NCI-H1694 treated with DMSO at 0.1 percent for 48 hours (cell line): ENCODE data around the gene KCNA3.

Experiments used
- DNase-seq: peaks from one replicate; lab custom pipeline; 2025; lab: John Stamatoyannopoulos, UW

KCNA3 gene

DNA sequence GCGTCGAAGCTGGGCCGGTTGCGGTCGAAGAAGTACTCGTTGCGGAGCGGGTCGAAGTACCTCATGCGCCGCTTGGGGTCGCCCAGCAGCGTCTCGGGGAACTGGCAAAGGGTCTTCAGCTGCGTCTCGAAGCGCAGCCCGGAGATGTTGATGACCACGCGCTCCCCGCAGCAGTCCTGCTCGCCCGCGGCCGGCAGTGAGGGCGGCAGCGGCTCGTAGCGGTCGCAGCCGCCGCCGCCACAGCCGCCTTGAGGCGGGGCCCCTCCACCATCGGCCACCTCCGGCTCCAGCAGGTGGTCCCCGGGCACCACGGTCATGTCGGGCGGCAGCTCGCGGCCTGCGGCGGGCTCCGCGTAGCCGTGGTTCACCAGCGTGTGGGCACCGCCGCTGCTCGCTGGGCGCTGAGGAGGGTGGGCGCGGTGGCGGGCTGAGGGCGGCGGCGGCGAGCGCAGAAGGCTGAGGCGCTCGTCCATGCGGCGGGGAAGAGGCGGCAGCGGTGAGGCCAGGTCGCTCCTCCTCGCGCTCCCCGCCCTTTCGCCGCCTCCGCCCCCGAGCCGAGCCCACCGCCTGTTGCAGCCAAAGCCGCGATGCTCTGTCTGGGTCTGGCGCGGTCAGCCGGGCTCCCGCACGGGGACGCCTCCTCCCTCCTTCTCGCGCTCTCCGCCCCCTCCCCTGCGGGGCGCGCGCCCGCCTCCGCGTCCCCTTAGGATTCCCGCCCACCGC is at the start of gene KCNA3:
Gene KCNA3, minus strand, starts transcription at position 604 of the 723 bp plus-strand sequence. Its CDS starts 131 bp downstream, at position 473.
- peak; percentile 33 for DNase-seq

DNA sequence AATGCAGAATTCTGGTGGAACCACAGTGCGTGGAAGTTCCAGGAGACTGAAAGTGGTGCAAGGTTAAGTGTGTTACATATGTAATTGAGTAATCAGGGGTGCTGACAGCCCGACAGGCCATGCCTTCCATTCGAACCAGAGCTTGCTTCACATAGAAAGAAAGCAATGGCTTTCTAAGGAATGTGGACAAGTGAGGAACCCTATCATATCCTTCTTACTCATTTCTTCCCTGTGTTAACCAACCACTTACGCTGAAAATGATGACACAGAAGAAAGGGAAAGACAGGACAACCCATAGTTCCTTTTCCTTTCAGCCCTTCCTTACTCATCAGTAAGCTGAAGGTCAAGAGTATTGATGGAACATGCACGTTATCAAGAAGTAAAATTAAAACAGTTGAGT is 48.1 kb upstream of the KCNA3 start:
- DNase-seq: no peak

DNA sequence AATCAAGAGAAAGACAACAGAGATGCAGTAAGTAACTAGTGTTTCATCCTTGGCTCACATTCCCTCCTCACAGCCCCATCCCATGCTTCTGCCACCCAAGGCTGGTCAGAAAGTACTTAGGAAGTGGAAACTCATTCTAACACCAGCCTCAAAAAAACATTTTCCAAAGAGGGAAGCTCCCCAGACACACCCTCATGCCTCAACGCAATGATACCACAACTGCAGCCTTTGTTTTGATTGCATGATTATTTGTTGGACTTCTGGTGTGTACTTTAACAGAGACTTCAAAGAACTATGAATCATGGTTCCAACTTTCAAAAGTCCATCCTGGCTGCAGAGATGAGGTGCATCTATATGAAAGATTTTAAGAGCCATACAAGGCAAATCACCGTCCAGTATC is 45.2 kb upstream of the KCNA3 start:
- DNase-seq: no peak

- no peak for DNase-seq
These were observed 43.7 kb upstream of the KCNA3 start for GRCh38 chr1:110718452-110718851.

- DNase-seq: no peak
These were observed 42.4 kb upstream of the KCNA3 start for GRCh38 chr1:110717179-110717578.

DNA sequence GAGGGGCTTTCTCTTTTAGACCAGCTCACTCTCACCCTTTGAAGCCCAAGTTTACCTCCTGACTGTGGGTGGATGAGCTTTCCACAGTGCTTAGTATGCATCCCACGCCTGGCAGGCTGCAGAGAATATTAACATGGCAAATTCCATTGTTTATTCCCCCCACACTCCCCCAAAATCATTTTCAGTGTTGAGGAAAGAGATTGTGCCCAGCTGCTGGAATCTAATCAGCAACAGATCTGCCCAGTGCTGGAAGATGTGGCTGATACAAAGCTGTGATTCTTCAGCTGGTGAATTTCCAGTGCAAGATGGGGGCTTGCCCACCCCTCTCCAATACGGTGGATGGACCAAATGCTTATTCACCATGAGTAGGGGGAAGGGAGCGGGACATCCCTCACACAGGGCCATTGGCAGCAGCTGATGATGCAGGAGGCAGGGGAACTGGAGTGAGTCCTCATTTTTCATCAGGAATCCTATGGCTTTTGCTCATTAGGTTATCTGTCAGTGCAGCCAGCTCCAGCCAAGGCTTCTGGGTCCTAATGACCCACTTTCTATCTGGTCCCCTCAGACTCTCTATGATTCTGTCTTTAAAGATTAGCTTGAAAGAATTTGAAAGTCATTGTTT is 39.7 kb upstream of the KCNA3 start:
- DNase-seq: no peak

- no peak for DNase-seq
These were observed 38.5 kb upstream of the KCNA3 start for GRCh38 chr1:110713221-110713620.

DNA sequence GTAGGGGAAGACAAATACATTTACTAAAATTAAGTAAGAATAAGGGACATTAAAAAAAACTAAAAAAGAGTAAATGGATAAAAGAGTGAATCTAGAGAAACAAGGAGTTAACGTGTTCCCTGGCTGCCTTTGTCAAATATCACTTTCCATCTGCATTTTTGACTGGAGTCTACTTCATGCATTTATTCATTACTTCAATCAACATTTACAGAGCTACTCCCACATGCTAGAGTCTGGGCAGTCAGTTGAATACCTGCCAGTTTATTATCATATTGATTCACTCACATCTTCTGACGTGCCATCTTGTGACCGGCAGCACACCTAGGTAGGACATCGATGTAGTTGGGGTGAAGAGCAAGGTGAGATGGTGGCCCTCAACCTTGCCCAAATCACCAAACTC is 35.6 kb upstream of the KCNA3 start:
- DNase-seq: no peak

DNA sequence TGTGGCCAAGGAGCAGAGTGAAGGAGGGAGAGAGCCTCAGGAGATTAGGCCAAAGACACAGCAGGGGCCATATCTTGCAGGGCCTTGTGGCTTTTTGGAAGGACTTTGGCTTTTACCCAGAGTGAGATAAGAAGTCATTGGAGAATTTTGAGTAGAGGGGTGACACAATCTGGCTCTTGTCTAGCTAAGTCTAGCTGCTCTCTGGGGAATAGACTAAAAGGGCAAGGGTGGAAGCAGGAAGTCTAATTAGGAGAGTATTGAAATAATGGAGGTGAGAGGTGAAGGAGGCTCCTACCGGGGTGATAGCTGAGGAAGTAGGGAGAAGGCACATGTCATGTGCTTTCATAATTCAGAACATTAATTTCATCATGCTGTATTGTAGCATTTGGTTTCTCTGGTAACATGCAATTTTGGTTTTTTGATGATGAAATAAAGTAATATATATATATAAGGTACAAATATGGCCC is 34.3 kb upstream of the KCNA3 start:
- no peak for DNase-seq

DNA sequence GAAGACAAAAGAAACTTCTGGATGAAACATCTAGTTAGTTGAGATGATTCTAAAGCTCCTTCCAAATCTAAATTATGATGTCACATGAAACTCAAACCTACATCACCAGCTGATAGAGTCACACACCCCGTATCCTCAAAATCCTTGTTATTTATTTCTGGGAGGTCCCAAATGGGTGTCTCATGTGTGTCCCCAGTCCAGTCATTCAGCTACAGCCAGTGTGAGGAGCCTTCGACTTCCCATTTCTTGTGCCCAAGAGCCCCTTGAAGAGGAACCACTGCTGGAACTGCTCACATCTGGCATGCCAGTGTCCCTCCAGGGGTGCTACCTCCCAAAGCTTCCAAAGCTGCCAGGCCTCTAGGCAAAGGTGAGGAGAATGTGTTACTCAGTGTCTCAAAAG is 32.5 kb upstream of the KCNA3 start:
- DNase-seq: no peak

DNA sequence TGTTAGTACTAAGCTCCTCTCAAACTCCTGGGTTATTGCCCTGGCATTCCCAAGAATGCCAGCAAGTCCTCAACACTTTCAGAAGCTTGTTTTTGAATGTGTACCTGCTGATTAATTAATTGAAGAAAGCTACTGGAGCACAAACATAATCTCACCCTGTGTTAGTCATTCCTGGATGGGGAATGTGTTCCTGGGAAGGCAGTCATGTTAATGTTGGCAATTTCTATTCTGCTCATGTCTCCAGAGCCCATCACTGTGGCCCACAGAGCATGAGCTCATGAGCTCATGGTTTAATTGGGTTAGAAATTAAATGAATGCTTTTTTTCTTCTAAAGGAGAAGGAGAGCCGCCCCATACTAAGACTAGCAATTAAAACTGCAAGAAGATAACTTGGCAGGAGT is 31.9 kb upstream of the KCNA3 start:
- no peak for DNase-seq

- DNase-seq: no peak
These were observed 27.5 kb upstream of the KCNA3 start for GRCh38 chr1:110702260-110702659.

DNA sequence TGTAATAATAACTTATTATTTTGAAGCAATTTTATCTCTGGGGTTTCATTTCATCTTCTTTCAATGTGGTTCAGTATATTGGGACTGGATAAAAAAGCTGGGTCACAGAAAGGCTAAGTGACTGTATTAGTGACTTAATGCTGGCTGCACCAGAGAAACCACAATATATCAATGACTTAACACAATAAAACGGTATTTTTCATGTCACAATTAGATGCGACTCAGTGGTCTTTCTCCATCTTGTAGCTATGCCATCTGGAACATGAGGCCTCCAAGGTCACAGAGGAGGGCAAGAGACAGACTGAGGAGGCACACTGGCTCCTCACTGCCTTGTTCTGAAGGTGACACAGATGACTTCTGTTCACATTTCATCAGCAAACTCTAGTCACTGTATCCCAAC is 26.0 kb upstream of the KCNA3 start:
- DNase-seq: no peak

GRCh38 chr1:110697606-110698005 is 22.9 kb upstream of the KCNA3 start:
- DNase-seq: no peak

DNA sequence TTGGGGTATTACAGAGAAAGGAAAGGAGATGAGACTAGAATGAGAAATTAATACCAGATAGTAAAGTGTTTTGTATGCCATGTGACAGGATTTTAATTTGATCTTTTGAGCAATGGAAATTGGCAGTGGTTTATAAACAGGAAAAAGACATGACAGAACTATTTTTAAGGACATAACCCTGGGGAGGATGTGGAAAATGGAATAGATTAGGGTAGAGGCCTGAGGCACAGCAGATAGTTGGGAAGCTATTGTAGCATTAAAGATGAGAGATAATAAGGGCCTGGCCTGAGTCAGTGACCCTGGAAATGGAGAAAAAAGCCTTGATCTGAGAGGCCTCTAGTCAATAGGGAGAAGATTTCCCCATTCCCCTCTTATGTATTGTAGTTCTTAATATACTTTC is 22.1 kb upstream of the KCNA3 start:
- DNase-seq: no peak

GRCh38 chr1:110690709-110691365 is 16.1 kb upstream of the KCNA3 start:
- DNase-seq: no peak

- DNase-seq: no peak
These were observed 15.1 kb upstream of the KCNA3 start for GRCh38 chr1:110689868-110690267.

DNA sequence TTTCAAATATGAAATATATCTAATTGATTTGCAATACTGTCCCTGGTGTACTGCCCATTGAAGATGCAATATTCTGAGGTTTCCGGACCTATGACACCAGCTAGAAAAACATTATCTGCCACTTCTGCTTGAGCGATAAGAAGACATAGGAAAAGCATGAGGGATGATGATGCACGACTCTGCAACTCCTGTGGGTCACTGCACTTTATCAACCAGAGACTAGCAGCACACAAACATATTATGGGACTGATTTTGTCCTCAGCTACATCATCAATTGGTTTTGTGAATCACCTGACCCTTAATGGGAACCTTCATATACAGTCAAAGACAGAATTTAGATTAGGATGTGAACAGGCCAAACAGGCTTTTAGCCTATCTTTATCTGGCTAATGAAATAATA is 13.8 kb upstream of the KCNA3 start:
- no peak for DNase-seq

GRCh38 chr1:110687250-110687649 is 12.5 kb upstream of the KCNA3 start:
- DNase-seq: no peak

- no peak for DNase-seq
These were observed 11.4 kb upstream of the KCNA3 start for GRCh38 chr1:110686188-110686587.

- DNase-seq: no peak
These were observed 9.8 kb upstream of the KCNA3 start for GRCh38 chr1:110684491-110684890.

DNA sequence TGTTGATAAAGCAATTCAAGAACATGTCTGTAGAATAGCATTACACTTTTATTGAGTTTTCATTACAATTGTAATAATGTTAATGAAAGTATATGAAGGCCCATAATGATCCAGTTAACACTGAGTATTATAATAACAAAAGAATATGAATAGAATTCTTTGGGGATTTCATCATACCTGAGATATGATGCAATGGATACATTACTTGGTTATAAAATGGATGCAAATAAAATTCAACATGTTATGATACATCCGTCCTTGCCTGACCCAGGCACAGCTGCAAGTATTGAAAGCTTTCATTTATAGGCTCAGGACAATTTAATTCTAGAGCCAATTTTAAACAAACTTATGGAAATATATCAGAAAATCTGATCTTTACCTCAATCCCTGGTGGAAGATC is 8.2 kb upstream of the KCNA3 start:
- no peak for DNase-seq

GRCh38 chr1:110680036-110680735 is 5.4 kb upstream of the KCNA3 start:
- no peak for DNase-seq
